Measurements from ENCODE around the gene TRIM34.
"Not testable (repeated sequence)": the region's sequence is repeated elsewhere in the genome, so short reads cannot be mapped to it uniquely, and the experiment has no call there.

Gene TRIM34

GRCh38 chr11:5688482-5688881, 63.7 kb downstream of the TRIM34 start:
- no peak for DNase-seq

GRCh38 chr11:5689551-5689983, 64.8 kb downstream of the TRIM34 start, which contains the start of gene TRIM22:
Gene TRIM22, plus strand, starts transcription at chr11:5689790. Its CDS starts 6,443 bp downstream, at chr11:5696233.
- DNase-seq = peak; percentile 86

GRCh38 chr11:5690216-5690615, 65.4 kb downstream of the TRIM34 start:
- DNase-seq = no peak

GRCh38 chr11:5690736-5691135, 65.9 kb downstream of the TRIM34 start:
- no peak for DNase-seq

GRCh38 chr11:5691238-5691963, 66.6 kb downstream of the TRIM34 start:
- not testable (repeated sequence) for DNase-seq

- no peak for DNase-seq
Observed at GRCh38 chr11:5691964-5692361, 67.2 kb downstream of the TRIM34 start.
